ENCODE results near the gene ERICH4.

GRCh38 chr19:41478171-41478570 is 35.2 kb downstream of the ERICH4 start:
- TF ChIP-seq EP300 (IDR thresholded peaks at IDR 0.05) (no peak), CTCF (IDR thresholded peaks at IDR 0.05) (no peak)
